Activated naive CD4-positive, alpha-beta T cell treated with Interleukin-2 at 50 U/mL for 16 hours (primary cell): ENCODE measurements around the gene MLN.
"Not testable (repeated sequence)": the region's sequence is repeated elsewhere in the genome, so short reads cannot be mapped to it uniquely, and the experiment has no call there.

ENCODE experiments used
- DNase-seq: peaks from one replicate; pipeline ENCODE4 v3.0.0-alpha.2; 2020

Gene MLN

DNA sequence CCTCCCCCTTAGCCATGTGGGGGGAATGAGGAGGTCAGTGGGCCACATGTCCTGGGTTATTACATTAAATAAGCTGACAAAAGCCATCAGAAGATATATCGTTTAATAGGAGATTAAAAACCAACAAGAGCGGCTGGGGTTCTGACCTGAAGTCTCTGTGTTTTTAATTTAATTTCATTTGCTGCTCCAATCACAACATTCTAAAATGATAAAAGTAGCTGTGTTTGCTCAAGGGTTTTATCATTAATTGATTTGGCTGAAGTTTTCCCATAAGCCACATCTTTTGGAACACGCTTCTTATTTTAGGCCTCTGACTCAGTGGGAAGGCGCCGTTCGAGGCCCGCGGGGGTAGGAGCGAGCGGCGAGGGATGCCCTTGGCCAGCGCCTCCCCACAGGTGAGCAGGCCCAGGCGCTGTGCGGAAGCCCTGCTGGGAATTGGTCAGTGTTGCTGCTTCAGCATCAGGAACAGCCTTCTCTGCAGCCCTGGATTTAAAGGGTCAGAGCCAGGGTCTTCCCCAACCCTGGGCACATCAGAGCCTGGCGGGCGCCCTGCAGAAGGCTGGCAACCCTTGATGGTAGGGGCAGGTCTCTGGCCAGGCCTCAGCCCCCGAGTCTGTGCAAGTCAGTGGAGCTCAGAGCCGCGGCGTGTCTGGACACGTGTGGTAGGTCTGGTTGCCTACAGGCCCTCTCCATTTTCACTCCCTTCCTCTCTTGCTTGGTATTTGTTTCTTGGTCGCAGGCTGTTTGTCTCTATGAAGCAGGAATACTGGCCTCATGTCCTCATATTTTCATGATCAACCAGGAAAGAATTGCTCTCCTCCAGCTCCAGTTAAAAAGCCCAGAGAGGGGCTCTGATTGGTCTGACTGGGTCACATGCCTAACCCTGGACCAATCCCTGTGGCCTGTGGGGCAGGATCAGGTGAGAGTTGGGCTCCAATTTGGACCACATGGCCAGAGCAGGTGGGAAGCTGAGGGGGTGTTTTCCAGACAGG is 30.9 kb upstream of the MLN start:
- DNase-seq = no peak

DNA sequence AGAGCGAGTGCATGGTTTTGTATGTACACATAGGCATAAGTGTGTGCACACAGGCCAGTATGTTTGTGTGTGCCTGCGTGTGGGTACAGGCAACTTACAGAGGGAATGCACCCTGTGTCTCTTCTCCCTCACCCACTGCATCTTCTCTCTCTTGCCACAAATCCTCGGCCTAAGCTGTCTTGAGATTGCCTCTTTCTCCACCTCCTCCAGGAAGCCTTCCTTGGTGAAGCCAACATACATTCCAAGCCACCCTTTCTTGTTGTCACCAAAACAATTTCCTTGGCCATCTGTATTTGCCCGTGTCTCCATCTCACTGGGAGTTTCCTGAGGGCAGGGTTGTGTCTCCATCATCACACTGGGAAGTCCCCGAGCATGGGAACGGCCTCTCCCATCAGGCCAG is 29.8 kb upstream of the MLN start:
- no peak for DNase-seq

DNA sequence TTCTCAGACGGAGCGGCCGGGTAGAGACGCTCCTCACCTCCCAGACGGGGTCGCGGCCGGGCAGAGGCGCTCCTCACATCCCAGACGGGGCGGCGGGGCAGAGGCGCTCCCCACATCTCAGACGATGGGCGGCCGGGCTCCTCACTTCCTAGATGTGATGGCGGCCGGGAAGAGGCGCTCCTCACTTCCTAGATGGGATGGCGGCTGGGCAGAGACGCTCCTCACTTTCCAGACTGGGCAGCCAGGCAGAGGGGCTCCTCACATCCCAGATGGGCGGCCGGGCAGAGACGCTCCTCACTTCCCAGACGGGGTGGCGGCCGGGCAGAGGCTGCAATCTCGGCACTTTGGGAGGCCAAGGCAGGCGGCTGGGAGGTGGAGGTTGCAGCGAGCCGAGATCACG is 29.0 kb upstream of the MLN start:
- not testable (repeated sequence) for DNase-seq

DNA sequence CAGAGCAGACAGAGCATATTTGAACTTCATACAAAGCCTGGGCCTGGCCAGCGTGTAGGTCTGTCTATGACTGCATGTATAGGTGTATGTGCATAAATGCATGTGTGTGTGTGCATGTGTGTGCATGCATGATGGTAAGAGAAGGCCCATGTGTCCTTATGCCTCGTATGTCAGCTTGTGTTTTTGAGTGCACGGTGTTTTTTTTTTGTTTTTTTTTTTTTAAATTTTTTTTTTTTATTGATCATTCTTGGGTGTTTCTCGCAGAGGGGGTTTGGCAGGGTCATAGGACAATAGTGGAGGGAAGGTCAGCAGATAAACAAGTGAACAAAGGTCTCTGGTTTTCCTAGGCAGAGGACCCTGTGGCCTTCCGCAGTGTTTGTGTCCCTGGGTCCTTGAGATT is 27.9 kb upstream of the MLN start:
- not testable (repeated sequence) for DNase-seq

DNA sequence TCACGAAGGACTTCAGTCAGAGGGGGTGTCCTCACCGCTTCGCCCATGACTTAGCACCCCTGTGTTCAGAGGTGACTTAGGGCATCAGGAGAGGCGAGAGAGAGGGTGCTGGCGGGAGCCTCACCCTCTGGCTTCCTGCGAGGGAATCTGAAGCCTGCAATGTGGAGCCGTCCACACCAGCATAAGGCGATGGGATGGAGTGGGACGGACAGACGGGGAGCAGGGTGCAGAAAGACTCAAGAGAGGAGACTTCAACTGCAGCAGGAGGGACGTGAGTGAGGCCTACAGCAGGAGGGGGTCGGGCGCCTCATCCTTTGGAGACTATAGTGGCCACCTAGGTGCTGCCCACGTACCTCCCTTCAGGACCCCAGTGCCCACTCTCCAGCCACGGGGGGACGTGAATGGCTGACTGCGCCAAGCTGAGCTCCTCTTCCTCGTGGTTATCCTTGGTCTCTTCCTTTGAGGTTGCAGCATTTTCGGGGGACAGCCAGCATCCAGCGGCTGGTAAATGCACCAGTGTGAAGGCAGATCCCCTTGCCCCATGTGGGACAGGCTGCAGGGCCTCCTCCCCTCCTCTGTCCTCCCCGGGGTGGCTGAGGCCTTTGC is 26.9 kb upstream of the MLN start:
- DNase-seq = no peak

DNA sequence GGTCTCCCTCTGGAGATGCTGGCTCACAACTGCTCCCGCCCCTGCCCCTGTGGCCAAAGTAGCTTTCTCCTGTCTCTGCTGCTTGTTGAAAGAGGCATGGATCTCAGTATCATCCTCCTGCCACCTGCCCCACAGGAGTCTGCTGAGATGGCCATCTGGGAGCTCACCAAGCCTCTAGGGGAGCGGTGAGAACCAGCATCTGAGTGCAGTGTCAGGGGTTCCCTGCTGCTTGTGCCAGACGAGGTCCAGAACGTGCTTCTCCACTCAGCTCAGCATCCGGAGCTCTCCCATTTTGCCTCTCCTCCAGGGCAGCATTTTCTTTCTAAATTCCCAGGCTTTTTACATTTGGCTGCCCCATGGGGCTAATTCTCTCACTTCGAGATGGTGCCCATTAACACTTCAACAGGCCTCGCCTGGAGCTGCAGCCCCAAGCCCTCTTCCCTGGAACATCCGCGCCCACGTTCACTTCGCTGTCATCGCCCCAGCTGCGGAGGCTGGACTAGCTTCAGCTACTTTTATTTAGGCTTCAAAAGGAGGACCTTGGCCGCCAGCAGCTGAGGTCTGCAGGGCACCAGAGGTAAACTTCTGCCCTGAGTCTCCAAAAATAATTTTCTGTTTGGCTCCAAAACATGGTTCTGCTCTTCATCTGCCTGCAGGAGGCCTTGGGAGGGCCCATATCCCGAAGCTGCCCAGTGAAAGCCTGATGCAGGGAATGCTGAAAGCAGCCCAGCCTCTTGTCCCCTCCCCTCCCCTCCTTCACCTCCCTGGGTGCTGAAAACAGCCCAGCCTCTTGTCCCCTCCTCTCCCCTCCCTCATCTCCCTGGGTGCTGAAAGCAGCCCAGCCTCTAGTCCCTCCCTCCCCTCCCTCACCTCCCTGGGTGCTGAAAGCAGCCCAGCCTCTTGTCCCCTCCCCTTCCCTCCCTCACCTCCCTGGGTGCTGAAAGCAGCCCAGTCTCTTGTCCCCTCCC is 25.2 kb upstream of the MLN start:
- no peak for DNase-seq

DNA sequence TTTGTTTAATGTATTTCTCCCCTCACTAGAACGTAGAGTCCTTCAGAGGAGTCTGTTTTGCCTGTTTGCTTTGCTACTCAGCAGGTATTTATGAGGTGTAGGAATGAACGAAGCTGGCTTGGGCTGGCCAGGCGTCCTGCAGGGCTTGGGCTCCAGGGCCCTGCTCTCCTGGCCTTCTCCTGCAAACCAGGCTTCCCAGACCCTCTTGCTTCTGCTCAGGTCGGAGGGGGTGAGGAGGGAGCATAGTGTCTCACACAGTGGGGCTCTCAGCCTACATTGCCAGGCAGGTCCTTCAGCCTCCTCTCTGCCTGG is 24.6 kb upstream of the MLN start:
- DNase-seq = no peak

DNA sequence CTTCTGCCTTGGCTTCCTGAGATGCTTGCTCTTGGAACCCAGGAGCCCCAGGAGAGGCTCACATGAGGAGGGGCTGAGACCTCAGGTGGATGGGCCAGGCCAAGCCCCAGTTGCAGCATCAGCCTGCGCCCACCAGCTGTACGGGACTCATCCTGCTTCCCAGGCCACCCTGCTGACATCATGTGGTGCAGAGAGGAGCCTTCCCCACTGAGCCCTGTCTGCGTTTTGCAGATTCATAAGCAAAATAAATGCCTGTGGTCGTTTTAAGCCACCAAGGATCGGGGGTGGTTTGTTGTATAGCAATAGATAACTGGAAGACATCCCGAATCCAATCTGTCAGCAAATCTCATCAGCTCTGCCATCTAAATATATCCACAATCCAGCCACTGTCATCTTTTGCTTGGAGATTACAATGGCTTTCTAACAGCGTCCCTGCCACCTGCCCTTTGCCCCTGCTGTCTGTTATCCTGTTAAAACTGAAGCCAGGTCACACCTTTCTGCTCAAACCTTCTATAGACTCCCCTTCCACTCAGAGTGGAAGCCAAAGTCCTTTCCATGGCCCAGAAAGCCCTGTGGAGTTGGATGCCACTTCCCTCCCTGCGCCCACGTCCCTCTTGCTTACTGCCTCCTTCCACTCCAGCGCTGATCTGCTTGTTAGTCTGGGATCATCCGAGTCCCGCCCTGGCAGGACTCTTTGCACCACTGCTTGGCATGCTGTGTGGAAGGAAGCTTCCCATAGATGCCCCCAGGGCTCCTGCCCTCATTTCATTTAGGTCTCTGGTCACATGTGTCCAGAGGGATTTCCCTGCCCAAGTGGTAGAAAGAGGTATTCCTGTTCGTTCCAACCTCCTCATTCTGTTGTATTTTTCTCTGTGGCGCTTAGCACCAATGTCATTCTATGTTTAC is 24.0 kb upstream of the MLN start:
- no peak for DNase-seq

DNA sequence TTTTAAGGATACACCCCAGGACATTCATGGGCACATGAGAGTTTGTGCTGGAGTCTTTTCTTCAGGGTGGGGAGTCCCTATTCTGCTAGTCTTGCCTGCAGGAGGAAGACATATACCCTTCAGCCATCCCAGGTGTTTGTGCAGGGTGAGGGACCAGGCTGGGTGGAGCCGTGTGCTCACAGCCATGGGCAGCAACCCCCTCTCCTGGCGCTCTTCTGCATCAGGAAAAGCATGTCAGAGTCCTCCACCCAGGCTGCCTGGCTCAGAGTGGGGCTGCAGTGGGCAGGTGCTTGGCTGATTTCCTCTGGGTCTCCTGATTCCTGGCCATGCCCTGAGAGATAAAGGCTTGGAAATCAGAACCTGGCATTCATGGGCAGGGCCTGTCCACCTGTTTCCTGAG is 22.7 kb upstream of the MLN start:
- no peak for DNase-seq

DNA sequence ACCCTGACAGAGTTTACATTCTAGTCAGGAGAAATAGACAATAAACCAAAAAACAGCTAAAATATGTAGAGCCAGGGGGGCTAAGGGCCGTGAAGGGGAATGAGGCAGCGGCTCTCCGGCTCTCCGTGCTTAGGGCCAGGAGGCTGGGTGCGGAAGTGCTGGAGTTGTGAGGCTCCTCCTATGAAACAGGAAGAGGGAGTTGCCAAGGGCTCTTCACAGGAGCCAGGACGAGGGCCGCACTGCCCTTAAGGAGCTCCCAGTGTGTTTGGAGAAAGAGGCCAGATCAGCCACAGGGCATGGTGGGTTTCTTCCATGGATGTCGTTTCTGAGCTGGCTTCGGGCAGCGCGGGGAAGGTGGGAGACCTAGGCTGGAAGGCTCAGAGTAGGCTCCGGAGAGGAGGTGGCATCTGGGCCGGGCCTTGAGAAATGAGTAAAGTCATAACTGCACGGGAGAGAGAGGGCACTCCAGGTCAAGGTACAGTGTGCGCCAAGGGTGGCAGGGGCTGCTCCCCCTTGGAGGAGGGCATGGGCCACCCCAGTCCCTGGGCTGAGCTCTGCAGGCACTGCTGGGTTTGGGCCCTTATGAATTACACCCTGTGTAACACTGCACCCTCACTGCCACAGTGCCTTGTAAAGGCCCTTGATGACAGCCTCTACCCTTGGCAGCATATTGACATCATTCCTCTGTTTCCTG is 20.8 kb upstream of the MLN start:
- DNase-seq = no peak

DNA sequence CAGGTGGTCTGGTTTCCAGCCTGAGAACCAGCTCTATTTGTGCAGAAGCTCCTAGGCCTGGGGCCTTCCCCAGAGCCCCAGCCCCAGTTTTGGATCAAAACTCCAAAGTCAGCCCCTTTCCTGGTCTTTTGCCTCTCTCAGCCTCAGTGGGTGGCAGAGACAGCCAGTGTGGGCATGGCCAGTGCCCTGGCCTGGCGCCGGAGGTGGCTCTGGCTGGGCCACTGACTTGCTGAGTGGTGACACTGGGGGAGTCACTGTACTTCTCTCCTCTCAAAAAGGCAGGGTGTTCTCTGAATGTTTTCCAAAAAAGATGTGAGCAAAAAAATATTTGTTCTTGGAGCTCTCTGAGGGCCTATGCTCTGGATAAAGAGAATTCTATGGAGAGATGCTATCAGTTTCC is 20.0 kb upstream of the MLN start:
- DNase-seq = no peak

DNA sequence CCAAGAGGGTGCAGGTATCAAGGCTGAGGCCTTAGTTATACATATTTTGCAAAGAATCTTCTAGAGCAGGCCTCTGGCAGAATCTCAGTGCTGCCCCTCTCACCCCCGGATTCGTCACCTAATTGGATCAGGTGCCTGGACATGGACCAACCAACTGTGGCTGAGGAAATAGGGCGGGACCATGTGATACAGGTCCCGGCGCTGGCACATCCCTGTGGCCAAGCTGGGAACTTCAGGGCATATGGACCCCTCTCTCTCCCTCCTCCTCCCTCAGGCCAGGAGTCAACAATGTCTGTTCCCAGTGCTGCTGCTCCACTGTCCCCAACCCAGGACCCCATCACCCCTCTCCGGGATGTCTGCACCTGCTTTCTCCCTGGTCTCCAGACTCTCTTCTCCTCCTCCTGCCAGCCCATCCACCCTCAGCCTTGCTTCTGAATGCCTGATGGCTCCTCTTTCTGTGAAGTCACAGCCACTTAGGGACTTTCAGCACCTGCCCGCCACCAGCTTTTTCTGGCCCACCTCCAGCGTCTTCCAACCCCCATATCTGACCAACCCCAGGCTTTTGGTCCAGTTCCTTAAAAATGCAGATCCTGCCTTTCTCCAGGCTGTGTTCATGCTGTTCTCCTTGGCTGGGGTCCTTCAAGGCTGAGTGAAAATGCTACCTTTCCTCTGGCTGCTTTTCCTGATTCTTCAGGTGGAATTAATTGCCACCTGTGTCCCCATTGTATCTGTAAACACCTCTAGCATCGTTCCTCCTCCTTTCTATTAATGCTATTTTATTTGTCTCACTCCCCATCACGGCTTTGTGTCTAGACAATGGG is 19.0 kb upstream of the MLN start:
- DNase-seq = no peak

DNA sequence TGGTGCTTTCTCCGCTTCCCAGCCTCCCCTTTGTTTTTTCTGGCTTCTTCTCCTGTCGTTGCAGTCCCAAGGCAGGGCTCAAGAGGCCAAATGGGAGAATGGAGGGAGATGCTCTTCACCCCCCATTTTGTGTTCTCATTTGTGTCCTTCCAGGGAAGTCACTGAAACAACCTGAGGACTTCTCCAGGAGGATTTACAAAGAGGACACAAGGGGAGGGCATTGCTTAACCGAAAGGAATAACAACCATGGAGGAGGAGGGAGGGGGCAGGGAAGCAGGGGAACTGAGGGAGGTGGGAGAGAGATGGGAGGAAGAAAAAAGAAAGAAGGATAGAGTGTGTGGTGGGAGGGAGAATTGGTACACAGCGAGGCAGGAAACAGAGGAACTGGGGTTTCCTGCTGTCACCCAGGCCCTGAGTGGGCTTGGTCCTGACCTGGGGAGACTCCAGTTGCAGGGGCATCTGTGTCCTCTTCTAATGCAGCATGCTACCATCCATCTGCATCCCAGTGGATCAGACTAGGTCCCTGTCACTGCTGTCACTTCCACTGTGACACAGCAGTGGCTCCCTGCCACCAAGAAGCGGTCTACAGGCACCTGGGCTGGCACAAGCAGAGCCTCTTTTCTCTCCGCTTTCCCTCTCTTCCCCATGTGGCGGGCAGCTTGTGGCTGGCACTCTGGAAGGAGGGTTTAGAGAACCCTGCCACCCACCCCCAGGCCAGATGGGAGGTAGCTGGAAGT is 17.1 kb upstream of the MLN start:
- DNase-seq = no peak

DNA sequence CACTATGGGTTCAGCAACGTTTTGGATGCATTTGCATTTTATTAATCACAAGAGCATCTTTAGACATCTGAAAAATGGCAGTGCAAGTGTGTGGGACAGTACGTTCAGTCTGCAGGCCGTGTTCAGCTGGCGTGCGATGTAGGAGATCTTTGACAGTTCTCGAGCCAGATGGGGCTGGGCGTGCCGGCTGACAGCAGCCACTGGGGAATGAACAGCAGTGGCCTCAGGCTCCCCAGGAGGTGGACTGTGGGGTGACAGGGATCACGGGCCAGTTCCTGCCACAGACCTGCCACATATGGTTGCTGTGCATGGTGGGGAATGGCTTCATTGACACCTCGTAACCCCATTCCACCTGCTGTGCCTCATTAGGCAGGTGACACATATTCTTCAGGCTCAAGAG is 16.4 kb upstream of the MLN start:
- DNase-seq = no peak

DNA sequence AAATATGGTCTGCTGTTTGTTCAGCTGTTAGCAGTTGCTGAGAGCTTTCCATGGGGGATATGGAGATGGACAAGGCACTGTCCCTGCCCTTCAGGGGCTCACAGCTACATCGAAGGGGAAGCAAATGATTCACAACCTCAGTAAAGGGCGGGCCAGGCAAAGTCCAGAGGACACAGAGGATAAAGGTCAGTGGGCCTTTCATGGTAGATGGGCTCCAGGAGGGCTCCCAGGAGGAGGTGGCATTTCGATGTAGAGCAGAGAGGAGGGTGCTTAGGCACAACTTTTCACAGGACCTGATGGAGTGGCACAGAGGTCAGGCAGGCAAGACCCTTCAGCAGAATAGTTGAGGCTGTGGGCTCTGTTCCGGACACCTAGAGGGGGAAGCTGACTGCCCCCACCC is 15.2 kb upstream of the MLN start:
- no peak for DNase-seq

DNA sequence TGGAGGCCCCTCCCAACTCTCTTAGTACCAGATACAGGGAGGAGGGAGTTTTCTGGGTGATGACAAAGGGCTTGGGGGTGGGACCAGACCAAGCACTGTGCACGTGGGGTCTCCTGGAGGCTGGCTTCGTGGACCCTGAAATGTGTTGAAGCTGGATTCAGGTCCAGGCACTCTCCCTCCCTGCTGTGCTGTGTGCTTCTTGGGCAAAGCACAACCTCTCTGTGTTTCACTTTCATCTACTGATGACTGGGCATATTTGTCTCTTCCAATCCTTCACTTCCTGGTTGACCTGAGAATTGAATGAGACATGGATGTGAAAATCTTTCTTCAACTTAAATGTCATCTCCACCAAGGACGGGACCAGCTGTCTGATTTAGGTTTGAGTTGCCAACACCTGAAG is 14.5 kb upstream of the MLN start:
- no peak for DNase-seq

DNA sequence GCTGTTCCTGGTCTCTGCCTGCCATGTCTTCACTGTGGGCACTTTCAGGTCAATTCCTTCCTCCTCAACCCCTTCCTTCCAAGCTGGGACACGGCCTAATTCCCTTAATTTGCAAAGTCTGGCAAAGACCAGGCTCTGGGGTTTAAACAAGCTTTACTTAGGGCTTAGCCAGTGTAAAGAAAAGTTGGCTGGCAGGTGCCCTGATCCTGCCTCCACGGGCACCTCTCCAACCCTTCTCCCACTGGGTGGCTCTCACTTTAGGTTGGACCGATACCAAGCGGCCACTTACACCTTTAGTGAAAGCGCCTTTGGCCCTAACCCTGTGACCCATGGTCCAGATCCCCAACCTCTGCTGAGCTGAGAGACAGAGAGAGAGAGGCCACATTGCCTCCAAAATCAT is 13.7 kb upstream of the MLN start:
- DNase-seq = no peak

DNA sequence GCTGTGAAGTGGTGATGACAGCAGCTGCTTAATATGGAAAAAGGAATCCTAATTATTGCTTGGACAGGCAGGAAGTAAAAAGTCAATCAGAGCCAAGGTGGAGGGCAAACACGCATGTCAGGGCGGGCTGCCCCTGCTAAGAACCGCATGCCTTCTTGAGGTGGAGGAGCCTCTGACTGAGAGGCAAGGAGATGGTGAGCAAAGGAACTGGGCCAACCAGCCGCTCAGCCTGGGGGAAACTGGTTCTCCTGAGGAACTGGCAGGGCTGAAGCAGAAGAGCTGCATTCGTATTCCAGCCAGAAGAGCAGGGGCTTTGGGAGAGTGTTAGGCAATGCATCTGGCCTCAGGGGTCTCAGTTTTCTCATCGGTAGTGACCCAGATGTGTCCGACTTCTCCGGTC is 13.1 kb upstream of the MLN start:
- DNase-seq = no peak

DNA sequence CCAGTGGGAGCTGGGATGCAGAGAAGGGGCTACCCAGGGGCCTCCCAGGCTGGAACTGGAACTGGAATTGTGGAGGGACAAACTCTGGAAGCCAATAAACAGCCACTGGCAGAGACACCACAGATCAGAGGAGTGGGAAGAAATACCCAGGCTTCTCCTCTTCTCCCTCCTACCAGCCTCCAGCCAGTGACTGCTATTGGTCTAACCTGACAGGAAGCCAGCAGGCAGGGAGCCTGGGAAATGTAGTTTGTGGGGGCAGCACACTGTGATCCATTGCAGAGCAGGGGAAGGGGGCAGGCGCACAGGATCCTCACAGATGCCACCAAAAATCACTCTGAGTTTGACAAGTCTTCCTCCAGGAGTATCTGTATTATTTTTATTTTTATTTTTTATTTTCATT is 12.1 kb upstream of the MLN start:
- DNase-seq = no peak
